Measurements from ENCODE around the gene HAL.

GRCh38 chr12:96036765-96037455, 40.8 kb upstream of the HAL start:
- TF ChIP-seq, protein P1, sequence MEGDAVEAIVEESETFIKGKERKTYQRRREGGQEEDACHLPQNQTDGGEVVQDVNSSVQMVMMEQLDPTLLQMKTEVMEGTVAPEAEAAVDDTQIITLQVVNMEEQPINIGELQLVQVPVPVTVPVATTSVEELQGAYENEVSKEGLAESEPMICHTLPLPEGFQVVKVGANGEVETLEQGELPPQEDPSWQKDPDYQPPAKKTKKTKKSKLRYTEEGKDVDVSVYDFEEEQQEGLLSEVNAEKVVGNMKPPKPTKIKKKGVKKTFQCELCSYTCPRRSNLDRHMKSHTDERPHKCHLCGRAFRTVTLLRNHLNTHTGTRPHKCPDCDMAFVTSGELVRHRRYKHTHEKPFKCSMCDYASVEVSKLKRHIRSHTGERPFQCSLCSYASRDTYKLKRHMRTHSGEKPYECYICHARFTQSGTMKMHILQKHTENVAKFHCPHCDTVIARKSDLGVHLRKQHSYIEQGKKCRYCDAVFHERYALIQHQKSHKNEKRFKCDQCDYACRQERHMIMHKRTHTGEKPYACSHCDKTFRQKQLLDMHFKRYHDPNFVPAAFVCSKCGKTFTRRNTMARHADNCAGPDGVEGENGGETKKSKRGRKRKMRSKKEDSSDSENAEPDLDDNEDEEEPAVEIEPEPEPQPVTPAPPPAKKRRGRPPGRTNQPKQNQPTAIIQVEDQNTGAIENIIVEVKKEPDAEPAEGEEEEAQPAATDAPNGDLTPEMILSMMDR (conservative IDR thresholded peaks at IDR 0.05; ENCODE audit: low read depth, low read length) = no peak
- TF ChIP-seq POLR2A (IDR thresholded peaks at IDR 0.05; ENCODE audit: low read depth, low read length) (no peak), RAD21 (IDR thresholded peaks at IDR 0.05; ENCODE audit: low read length) (no peak), SMC3 (IDR thresholded peaks at IDR 0.05; ENCODE audit: low read depth, low read length) (no peak), RFX5 (IDR thresholded peaks at IDR 0.05; ENCODE audit: low read depth, low read length) (no peak), CEBPB (IDR thresholded peaks at IDR 0.05; ENCODE audit: low read depth, low read length) (no peak), MAFK (IDR thresholded peaks at IDR 0.05; ENCODE audit: low read depth, low read length) (no peak), MAZ (IDR thresholded peaks at IDR 0.05; ENCODE audit: borderline replicate concordance, low read depth, low read length) (no peak), NFE2L2 (IDR thresholded peaks at IDR 0.05; ENCODE audit: low read depth, low read length) (no peak), BHLHE40 (IDR thresholded peaks at IDR 0.05; ENCODE audit: low read depth, low read length) (no peak), MXI1 (IDR thresholded peaks at IDR 0.05; ENCODE audit: borderline replicate concordance, low read depth, low read length) (no peak), RCOR1 (IDR thresholded peaks at IDR 0.05; ENCODE audit: insufficient replicate concordance, low read length) (no peak)
